Activated CD4-positive, alpha-beta T cell treated with anti-CD3 and anti-CD28 coated beads, Interleukin-2, amount 10 ng/mL, durations not matched to agents 7 days and 5 days (primary cell): ENCODE measurements around the gene SLC38A10. TPM values are rescaled to one million over a fixed set of nuclear protein-coding genes. Genes with fewer than 3 reads are reported as not detected.
A peak's percentile ranks its signal among the peaks of the same experiment; 100 is the strongest.

Source experiments
- CTCF ChIA-PET: fragments of 350-600 bp; sonication (Branson Sonifier 250); formaldehyde crosslinking; loops from one replicate; lab custom pipeline; 2021; ENCODE audit warnings: antibody characterized with exemption; lab: Charles Lee
- POLR2A ChIA-PET: fragments of 350-600 bp; sonication (Branson Sonifier 250); formaldehyde crosslinking; loops from one replicate; lab custom pipeline; 2021; ENCODE audit warnings: antibody characterized with exemption; lab: Charles Lee
- DNase-seq: peaks from one replicate; pipeline ENCODE4 v3.0.0-alpha.2; 2020
- H3K27ac Mint-ChIP-seq: one replicate; pipeline ENCODE4 v1.8.0; 2021; ENCODE audit warnings: mild to moderate bottlenecking, moderate library complexity, mixed read lengths
- H3K27me3 Mint-ChIP-seq: one replicate; pipeline ENCODE4 v1.8.0; 2021; ENCODE audit warnings: mixed read lengths
- H3K36me3 Mint-ChIP-seq: one replicate; pipeline ENCODE4 v1.8.0; 2021; ENCODE audit warnings: low read depth, mixed read lengths
- H3K4me1 Mint-ChIP-seq: one replicate; pipeline ENCODE4 v1.8.0; 2021; ENCODE audit warnings: mixed read lengths
- H3K4me3 Mint-ChIP-seq: one replicate; pipeline ENCODE4 v1.8.0; 2021; ENCODE audit warnings: mild to moderate bottlenecking, moderate library complexity, mixed read lengths
- H3K9me3 Mint-ChIP-seq: one replicate; pipeline ENCODE4 v1.8.0; 2021; ENCODE audit warnings: mixed read lengths
- total RNA-seq, 2 experiments: library from RNA; stranded (reverse); gene quantifications; one replicate each; pipeline ENCODE4 v1.2.3, GENCODE V29; 2021

The SLC38A10 gene
- total RNA-seq, 2 experiments from 2014 or later: 94.4 to 109 TPM

DNA sequence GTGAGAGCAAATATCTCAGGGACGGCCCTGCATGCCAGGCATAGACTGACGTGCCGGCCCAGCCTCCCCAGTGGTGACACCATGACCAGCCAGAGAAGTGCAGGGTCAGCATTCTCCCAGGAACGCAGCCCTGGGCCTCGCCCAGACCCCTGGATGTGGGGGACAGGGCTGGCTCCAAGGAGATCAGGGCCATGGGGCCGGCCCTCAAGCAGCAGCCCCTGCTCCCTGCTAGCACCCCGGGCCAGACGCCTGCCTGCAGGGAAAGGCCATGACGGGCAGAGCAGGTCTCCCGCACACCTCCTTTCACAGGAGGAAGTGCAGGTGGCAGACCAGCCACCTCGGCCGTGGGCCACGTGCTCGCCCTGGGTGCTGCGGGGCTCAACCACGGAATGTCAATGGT, 46.5 kb downstream of the SLC38A10 start:
- POLR2A ChIA-PET: no interaction called here
- DNase-seq: no peak
- CTCF ChIA-PET: no interaction called here
- H3K4me3 Mint-ChIP-seq: no peak overlapping the region
- no peak overlapping the region for H3K27ac Mint-ChIP-seq
- H3K4me1 Mint-ChIP-seq: peaks cover 9% of the 10 kb centered on the region
- H3K27me3 Mint-ChIP-seq: no peaks in the 10 kb centered on the region
- no peaks in the 10 kb centered on the region for H3K9me3 Mint-ChIP-seq
- peaks cover 8% of the 10 kb centered on the region for H3K36me3 Mint-ChIP-seq

DNA sequence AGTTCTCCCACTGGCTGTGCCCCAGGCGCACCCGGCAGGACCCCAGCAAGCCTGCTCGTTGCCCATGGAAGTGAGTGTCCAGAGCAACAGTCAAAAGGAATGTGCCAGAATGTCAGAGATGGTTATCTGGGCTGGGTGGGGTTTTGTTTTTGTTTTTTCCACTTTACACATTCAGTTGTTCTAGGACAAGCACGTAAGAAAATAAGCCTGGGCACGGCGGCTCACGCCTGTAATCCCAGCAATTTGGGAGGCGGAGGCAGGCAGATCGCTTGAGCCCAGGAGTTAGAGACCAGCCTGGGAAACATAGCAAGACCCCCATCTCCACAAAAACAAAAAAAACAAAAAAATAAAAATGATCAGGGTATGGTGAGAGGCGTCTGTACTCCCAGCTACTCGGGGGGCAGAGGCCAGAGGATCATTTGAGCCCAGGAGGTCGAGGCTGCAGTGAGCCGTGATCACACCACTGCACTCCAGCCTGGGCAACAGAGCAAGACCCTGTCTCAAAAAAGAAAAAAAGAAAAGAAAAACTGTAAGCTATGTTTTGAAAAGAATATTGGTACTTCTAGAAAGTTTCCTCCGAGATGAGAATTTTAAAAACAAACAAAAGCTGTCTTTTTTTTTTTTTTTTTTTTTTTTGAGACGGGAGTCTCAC, 47.6 kb downstream of the SLC38A10 start:
- Mint-ChIP-seq H3K27me3 (no peaks in the 10 kb centered on the region), H3K9me3 (no peaks in the 10 kb centered on the region), H3K36me3 (peaks cover 4% of the 10 kb centered on the region), H3K27ac (no peak overlapping the region), H3K4me1 (peaks cover 3% of the 10 kb centered on the region), H3K4me3 (no peak overlapping the region)
- DNase-seq: no peak
- POLR2A ChIA-PET: no interaction called here
- CTCF ChIA-PET: interaction anchor here (1.4 kb wide), 1 partner anchor 9 kb away, joined by 4 read pairs; the partner anchor contains the start of genes NDUFAF8 and TEPSIN

DNA sequence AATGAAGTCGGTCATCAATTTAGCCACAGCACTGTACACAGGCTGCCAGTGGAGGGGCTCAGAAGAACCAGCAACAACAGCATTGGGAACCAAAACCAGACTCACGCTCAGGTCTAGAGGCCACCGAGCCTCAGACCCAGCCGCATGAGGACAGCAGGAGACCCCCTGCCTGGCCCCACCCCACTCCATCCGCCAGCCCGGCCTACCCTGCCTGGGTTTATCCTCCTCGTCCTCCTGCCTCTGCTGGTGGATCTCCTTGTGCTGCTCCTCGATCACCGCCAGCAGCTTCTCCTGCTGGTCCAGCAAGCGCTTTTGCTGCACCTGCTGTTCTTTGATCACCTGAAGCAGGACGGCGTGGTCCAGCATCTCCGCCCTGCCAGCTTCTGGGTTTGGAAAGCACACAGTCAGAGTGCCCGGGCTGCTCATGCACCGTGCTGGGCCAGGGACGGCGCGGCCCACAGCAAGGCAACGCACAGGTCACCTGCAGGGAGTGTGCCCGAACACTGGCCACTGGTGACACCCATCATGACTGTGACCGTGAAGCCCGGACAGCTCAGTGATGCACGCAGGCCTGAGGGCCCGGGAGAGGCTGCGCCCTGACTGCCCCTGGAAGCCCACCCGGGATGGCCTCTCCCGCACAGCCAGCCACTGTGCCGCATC, 48.3 kb downstream of the SLC38A10 start:
- no peak for DNase-seq
- Mint-ChIP-seq H3K27me3 (no peaks in the 10 kb centered on the region), H3K4me3 (no peak overlapping the region), H3K4me1 (peaks cover 9% of the 10 kb centered on the region), H3K27ac (peak overlapping the region; percentile 54), H3K36me3 (peaks cover 8% of the 10 kb centered on the region), H3K9me3 (no peaks in the 10 kb centered on the region)
- POLR2A ChIA-PET: no interaction called here
- CTCF ChIA-PET: interaction anchor here (1.2 to 1.4 kb wide), 2 partner anchors 8 to 76 kb away, joined by 3 to 4 read pairs; partner anchors contain the start of genes NDUFAF8 and TEPSIN

DNA sequence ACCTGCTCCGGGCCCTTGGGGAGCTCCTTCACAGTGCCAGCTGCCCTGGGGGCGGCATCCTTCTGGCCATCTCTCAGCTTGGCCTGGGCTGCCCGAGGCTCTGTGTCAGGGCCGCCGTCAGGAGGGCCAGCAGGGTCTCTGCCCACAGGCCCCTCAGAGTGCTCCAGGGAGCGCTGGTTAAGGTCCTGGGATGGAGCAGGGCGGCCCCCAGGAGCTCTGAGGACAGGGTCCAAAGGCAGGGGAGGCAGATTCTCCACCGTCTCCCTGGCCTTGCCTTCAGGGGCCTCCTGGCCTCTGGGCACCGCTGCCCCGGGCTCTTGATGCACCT, 48.8 kb downstream of the SLC38A10 start:
- H3K4me3 Mint-ChIP-seq: no peak overlapping the region
- ChIA-PET CTCF (interaction anchor here (1.2 kb wide), 1 partner anchor 77 kb away, joined by 3 read pairs; no protein-coding TSS in a partner anchor), POLR2A (no interaction called here)

DNA sequence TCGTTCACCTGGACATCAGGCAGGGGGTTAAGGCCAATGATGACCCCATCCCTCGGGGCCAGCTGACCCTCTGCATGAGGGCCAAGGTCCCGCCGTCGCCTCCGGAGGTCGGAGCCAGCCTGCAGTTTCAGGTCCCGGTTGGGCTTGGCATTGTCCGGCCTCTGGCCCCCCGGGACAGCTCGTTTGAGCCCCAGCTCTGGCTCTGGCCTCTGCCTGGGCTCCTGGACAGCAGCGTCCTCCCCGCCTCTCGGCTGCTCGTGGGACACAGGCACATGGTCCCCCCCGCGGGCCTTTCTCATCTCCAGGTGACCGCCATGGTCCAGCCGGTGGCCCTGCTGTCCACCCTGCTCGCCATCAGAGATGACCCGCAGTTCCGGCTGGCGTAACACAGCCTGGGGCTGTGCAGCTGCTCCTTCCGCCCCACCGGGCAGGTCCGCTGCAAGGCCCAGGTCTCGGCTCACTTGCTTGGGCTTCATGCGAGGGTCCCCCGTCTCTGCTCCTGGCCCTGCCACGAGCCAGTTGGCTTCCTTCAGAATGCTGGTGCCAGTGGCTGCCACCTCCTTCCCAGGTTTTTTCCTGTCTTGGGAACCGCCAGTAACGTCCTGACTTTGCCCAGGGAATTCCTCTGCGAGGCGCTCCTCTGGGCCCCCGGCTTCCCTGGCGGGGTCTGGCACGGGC, 49.3 kb downstream of the SLC38A10 start:
- Mint-ChIP-seq H3K4me1 (peaks cover 18% of the 10 kb centered on the region), H3K27me3 (no peaks in the 10 kb centered on the region), H3K4me3 (no peak overlapping the region), H3K36me3 (peaks cover 13% of the 10 kb centered on the region), H3K27ac (no peak overlapping the region), H3K9me3 (no peaks in the 10 kb centered on the region)
- DNase-seq: no peak
- ChIA-PET POLR2A (no interaction called here), CTCF (interaction anchor here (1.2 kb wide), 1 partner anchor 77 kb away, joined by 3 read pairs; no protein-coding TSS in a partner anchor)

More for the DNA sequence above, 48.8 kb downstream of the SLC38A10 start:
- Mint-ChIP-seq H3K27ac (no peak overlapping the region), H3K4me1 (peaks cover 13% of the 10 kb centered on the region), H3K27me3 (no peaks in the 10 kb centered on the region), H3K36me3 (peaks cover 8% of the 10 kb centered on the region), H3K9me3 (no peaks in the 10 kb centered on the region)
- no peak for DNase-seq

DNA sequence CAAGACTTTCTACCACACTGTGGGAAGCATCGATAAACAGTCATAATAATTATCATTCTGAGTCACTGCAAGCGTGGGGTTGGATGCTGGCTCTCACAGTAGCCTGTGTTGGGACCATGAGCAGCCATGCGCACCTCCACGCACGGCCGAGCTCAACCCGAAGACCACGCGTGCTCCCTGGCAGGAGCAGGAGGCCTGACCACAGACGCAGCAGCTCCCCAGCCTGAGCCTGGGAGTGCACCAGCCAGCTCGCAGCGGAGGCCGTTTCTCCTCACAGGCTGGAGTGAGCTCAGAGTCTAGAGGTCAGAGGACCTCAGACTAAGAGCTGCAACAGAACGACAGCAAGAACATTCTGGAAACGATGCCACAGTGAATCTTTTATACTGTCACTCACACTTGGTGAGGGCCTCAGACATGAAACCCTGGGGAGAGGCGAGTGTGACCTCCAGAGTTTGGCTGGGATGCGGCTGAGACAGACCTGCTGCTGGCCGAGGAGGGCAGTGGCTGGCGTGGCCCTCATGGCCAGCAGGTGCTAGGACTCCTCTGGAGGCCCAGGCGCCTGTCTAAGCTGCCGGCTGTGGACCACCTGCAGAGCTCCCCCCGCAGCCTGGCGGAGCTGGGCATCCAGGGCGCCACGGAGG, 50.0 kb downstream of the SLC38A10 start:
- no peak for DNase-seq
- no peaks in the 10 kb centered on the region for H3K27me3 Mint-ChIP-seq
- H3K4me3 Mint-ChIP-seq: no peak overlapping the region
- ChIA-PET POLR2A (no interaction called here), CTCF (interaction anchor here (1.2 kb wide), 1 partner anchor 78 kb away, joined by 3 read pairs; no protein-coding TSS in a partner anchor)
- peaks cover 21% of the 10 kb centered on the region for H3K4me1 Mint-ChIP-seq
- no peak overlapping the region for H3K27ac Mint-ChIP-seq
- peaks cover 15% of the 10 kb centered on the region for H3K36me3 Mint-ChIP-seq
- no peaks in the 10 kb centered on the region for H3K9me3 Mint-ChIP-seq

DNA sequence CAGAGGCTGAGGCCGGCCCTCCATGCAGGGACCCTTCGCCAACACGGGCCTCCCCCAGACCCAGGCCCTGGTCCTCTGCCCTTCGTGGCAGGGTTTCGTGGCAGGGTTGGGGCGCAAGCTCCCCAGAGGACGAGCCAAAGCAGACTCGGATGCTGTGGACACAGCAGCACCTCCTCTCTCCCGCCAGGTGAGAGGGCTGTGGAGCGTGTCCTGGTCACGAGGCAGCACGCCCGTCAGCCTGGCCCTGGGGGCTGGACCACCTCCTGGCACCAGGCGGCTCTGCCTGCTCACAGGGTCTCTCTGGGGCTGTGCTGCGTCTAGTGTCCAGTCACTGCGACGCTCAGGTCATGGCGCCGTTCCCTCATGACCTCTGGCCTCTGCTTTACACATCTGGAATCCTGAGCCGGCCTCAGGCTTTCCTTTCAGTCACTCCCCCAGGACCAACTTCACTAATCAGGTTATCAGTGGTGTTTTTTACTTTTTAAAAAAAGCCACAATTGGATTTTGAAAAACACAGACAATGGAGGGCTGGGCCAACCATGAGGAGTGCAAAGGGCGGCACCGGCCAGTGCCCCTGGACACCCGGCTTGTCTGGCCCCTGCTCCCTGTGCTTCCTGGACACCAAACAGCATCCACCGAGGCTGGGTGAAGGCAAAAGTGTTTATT, 50.6 kb downstream of the SLC38A10 start:
- ChIA-PET CTCF (no interaction called here), POLR2A (no interaction called here)
- Mint-ChIP-seq H3K4me1 (peaks cover 23% of the 10 kb centered on the region), H3K4me3 (no peak overlapping the region), H3K36me3 (peaks cover 17% of the 10 kb centered on the region), H3K27ac (no peak overlapping the region), H3K27me3 (no peaks in the 10 kb centered on the region), H3K9me3 (no peaks in the 10 kb centered on the region)
- DNase-seq: no peak

DNA sequence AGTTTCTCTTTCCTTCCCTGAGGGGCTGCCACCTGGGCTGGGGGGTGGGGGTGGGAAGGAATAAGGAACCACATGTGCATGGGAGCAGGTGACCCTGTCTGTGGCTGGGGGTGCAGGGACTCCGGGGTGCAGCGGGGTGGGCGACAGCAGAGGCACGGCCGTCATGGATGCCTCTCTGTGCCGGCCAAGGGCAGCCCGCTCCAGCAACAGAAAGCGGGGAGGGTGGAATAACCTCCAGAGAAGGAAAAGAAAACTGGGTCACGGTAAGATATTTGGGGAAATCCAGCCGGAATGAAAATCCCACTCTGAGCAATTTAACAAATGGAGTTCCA, 51.8 kb downstream of the SLC38A10 start:
- ChIA-PET POLR2A (no interaction called here), CTCF (no interaction called here)
- Mint-ChIP-seq H3K27ac (no peak overlapping the region), H3K4me1 (peaks cover 23% of the 10 kb centered on the region), H3K27me3 (no peaks in the 10 kb centered on the region), H3K4me3 (no peak overlapping the region), H3K36me3 (peaks cover 17% of the 10 kb centered on the region), H3K9me3 (no peaks in the 10 kb centered on the region)
- no peak for DNase-seq

DNA sequence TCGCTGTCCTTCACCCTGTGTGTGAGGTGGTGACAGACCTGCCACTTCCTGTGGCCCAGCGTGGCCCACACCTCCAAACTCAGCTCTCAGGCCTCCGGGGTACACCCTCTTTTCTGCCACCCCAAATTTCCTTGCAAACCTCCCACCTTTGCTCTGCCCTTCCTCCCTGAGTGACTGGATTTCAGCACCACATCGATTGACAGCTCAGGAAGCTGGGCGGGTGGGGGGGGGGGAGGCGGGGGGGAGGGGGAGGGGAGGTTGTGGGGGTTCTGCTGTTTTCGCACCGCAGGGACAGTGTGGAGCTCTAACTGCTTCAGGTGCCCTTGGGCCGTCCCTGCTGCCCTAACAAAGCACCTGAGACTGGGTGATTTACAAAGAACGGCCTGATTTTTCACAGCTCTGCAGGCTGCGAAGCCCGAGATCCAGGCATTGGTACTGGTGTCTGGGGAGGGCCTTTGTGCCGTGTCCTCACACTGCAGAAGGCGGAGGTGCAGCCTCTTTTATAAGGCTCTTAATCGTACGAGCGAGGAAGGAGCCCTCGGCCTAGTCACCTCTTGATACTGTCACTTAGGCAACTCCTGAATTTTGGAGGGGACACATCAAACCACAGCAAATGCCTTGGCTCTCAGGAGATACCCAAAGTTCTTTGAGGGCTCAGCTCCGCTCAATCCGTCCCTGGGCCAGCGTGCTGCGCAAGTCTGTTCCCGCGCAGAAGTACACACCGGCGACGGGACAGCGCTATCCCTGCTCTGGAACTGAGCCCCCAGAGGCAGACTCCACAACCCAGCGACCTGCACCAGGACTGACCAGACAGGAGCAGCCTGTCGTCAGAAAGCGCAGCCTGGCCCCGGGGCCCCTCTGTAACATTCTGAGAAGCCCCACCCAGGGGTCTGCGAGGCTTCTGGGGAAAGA, 52.4 kb downstream of the SLC38A10 start:
- H3K36me3 Mint-ChIP-seq: peaks cover 17% of the 10 kb centered on the region
- CTCF ChIA-PET: interaction anchor here (0.8 kb wide), 1 partner anchor 242 kb away, joined by 3 read pairs; no protein-coding TSS in a partner anchor
- no peak for DNase-seq
- H3K4me3 Mint-ChIP-seq: peak overlapping the region; percentile 27
- H3K27ac Mint-ChIP-seq: peak overlapping the region; percentile 62
- POLR2A ChIA-PET: no interaction called here
- no peaks in the 10 kb centered on the region for H3K27me3 Mint-ChIP-seq
- H3K4me1 Mint-ChIP-seq: peaks cover 28% of the 10 kb centered on the region
- no peaks in the 10 kb centered on the region for H3K9me3 Mint-ChIP-seq

DNA sequence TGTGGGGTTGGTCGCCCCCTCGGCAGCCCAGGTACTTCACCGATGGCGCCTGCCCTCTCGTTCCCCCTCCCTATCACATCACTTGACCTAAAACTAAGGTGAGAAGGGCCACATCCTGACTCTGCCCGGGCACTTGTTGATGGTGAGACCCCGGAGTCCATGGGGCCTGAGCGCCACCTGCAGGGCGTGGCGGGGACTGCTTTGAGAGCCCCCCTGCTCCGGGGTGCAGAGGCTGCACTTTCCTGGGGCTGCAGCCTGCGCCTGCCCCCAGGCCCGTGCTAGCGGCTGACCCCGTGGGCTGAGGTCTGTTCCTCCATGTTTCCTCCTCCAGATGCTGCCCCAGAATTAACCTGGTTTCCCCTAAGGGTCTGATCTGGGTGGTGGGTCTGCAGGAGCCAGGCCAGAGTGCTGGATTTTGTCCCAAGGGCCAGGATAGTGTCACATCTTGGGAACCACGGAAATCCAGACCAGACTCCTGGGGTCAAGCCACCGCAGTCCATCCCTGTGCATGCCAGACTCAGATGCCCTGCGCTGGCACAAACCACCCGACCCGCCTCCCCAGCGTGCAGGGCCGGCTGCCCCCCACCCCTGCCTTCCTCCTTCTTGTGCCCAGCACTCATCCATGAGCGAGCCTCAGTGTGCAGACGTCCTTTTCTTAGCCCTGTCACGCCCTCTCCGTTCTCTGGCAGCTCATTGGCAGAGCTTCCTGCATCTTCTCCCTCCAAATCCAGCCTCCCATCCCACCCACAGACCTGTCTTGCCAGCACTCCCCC, 53.3 kb downstream of the SLC38A10 start:
- Mint-ChIP-seq H3K27me3 (no peaks in the 10 kb centered on the region), H3K4me1 (peaks cover 34% of the 10 kb centered on the region), H3K4me3 (peak overlapping the region; percentile 27), H3K27ac (peak overlapping the region; percentile 62), H3K9me3 (no peaks in the 10 kb centered on the region), H3K36me3 (peaks cover 17% of the 10 kb centered on the region)
- DNase-seq: peak; percentile 58
- CTCF ChIA-PET: interaction anchor here (0.8 to 1.4 kb wide), 2 partner anchors 19 to 243 kb away, joined by 3 read pairs; no protein-coding TSS in a partner anchor
- POLR2A ChIA-PET: no interaction called here

DNA sequence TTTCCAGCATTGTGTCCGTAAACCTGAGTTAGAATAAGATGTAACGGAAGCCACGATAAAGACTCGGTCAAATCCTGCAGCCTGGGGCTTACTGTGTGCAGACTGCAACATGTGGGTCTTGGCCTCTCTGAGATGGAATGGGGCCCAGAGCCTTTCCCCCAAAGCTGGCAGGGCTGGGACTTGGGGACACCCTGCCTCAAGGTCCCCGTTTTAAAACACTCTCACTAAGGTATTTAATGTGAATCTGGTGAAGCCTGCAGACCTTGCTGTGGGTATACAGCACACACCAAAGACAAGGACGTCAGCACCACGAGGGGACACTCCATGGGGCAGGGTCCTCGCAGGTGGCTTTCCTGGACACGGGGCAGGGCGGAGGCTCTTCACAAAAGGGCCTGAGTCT, 53.9 kb downstream of the SLC38A10 start:
- H3K4me3 Mint-ChIP-seq: peak overlapping the region; percentile 97
- no peaks in the 10 kb centered on the region for H3K27me3 Mint-ChIP-seq
- peaks cover 35% of the 10 kb centered on the region for H3K4me1 Mint-ChIP-seq
- peaks cover 17% of the 10 kb centered on the region for H3K36me3 Mint-ChIP-seq
- no peaks in the 10 kb centered on the region for H3K9me3 Mint-ChIP-seq
- no peak for DNase-seq
- ChIA-PET CTCF (interaction anchor here (0.6 to 1.4 kb wide), 2 partner anchors 20 to 31 kb away, joined by 3 read pairs; no protein-coding TSS in a partner anchor), POLR2A (no interaction called here)
- H3K27ac Mint-ChIP-seq: peak overlapping the region; percentile 69
